HL-60 (cell line): Measurements from ENCODE around the gene MICU1.

Source experiments
- POLR2AphosphoS5 ChIP-seq: IDR thresholded peaks from 2 replicates; pipeline ENCODE4 v1.6.1; 2012; ENCODE audit warnings: low read depth
- TF ChIP-seq, protein P1 (sequence below): IDR thresholded peaks from one replicate; pipeline ENCODE4 v1.5.1; 2011; ENCODE audit warnings: low read length, control low read depth, inconsistent platforms; ENCODE audit not compliant: insufficient read depth
- TF ChIP-seq, protein P2 (sequence below): IDR thresholded peaks from 2 replicates; pipeline ENCODE4 v1.6.1; 2012; ENCODE audit warnings: low read depth; ENCODE audit not compliant: insufficient replicate concordance

DNA sequence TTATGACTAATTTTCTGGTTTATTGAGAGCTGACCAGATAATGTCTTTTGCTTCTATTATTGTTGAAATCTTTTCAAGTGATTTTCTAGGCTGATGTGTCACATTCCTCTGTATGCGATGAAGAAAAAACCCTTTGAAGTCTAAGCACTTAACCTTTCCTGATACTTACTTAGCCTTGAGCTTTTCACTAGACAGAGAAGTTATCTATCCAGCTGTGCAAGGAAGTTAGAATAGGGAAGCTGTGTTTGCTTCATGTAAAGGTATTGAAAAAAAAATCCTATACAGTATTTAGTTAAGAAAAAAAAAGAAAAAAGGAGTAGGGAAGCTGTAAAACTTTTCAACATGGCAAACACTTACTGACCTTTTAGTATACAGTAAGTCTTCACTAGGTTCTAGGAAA lies 153.6 kb downstream of the MICU1 start:
- TF ChIP-seq, protein P1, sequence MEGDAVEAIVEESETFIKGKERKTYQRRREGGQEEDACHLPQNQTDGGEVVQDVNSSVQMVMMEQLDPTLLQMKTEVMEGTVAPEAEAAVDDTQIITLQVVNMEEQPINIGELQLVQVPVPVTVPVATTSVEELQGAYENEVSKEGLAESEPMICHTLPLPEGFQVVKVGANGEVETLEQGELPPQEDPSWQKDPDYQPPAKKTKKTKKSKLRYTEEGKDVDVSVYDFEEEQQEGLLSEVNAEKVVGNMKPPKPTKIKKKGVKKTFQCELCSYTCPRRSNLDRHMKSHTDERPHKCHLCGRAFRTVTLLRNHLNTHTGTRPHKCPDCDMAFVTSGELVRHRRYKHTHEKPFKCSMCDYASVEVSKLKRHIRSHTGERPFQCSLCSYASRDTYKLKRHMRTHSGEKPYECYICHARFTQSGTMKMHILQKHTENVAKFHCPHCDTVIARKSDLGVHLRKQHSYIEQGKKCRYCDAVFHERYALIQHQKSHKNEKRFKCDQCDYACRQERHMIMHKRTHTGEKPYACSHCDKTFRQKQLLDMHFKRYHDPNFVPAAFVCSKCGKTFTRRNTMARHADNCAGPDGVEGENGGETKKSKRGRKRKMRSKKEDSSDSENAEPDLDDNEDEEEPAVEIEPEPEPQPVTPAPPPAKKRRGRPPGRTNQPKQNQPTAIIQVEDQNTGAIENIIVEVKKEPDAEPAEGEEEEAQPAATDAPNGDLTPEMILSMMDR: no peak
- TF ChIP-seq, protein P2, sequence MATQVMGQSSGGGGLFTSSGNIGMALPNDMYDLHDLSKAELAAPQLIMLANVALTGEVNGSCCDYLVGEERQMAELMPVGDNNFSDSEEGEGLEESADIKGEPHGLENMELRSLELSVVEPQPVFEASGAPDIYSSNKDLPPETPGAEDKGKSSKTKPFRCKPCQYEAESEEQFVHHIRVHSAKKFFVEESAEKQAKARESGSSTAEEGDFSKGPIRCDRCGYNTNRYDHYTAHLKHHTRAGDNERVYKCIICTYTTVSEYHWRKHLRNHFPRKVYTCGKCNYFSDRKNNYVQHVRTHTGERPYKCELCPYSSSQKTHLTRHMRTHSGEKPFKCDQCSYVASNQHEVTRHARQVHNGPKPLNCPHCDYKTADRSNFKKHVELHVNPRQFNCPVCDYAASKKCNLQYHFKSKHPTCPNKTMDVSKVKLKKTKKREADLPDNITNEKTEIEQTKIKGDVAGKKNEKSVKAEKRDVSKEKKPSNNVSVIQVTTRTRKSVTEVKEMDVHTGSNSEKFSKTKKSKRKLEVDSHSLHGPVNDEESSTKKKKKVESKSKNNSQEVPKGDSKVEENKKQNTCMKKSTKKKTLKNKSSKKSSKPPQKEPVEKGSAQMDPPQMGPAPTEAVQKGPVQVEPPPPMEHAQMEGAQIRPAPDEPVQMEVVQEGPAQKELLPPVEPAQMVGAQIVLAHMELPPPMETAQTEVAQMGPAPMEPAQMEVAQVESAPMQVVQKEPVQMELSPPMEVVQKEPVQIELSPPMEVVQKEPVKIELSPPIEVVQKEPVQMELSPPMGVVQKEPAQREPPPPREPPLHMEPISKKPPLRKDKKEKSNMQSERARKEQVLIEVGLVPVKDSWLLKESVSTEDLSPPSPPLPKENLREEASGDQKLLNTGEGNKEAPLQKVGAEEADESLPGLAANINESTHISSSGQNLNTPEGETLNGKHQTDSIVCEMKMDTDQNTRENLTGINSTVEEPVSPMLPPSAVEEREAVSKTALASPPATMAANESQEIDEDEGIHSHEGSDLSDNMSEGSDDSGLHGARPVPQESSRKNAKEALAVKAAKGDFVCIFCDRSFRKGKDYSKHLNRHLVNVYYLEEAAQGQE: no peak
- TF ChIP-seq POLR2AphosphoS5: no peak
